H1 (cell line): ENCODE data around the gene GPR180. TPM values are rescaled to one million over a fixed set of nuclear protein-coding genes. Genes with fewer than 3 reads are reported as not detected.

Experiments used
- CTCF ChIA-PET: fragments of 300-600 bp; sonication (Branson Sonifier 250); formaldehyde crosslinking; loops from one replicate; lab custom pipeline; 2021; ENCODE audit not compliant: partially characterized antibody; lab: Charles Lee
- POLR2A ChIA-PET: fragments of 300-600 bp; sonication (Branson Sonifier 250); formaldehyde crosslinking; loops from one replicate; lab custom pipeline; 2021; ENCODE audit warnings: inconsistent platforms; ENCODE audit not compliant: partially characterized antibody; lab: Charles Lee
- DNase-seq, 2 experiments: peaks; one replicate each; pipeline versions ENCODE4 v3.0.0 to v3.0.0-alpha.2; 2010 to 2022; ENCODE audit warnings: low spot score in 2 of 2, low read depth in 1 of 2, mixed read lengths in 1 of 2
- FAIRE-seq: peaks from 2 replicates; lab custom pipeline; 2011; peaks lifted over from hg19 to GRCh38; lab: Jason Lieb, UNC
- H2AFZ ChIP-seq: 2 replicates; pipeline ENCODE4 v1.8.1; 2012; ENCODE audit warnings: low read length, inconsistent platforms
- H2AK5ac ChIP-seq: 2 replicates; pipeline ENCODE4 v1.6.1; 2013; ENCODE audit warnings: low read depth, low read length
- H2BK120ac ChIP-seq: replicated peaks from 2 replicates; pipeline ENCODE3; 2013; ENCODE audit warnings: low read depth, low read length, inconsistent platforms
- H2BK12ac ChIP-seq: 2 replicates; pipeline ENCODE4 v1.6.1; 2013; ENCODE audit warnings: low read depth, low read length
- H2BK15ac ChIP-seq: 2 replicates; pipeline ENCODE4 v1.6.1; 2013; ENCODE audit warnings: low read length
- H2BK20ac ChIP-seq: 2 replicates; pipeline ENCODE4 v1.6.1; 2013; ENCODE audit warnings: low read length
- H2BK5ac ChIP-seq: 2 replicates; pipeline ENCODE4 v1.6.1; 2013; ENCODE audit warnings: low read depth, low read length
- H3K14ac ChIP-seq: 2 replicates; pipeline ENCODE4 v1.6.1; 2013; ENCODE audit warnings: inconsistent platforms; ENCODE audit not compliant: insufficient read length
- H3K18ac ChIP-seq: 2 replicates; pipeline ENCODE4 v1.6.1; 2013; ENCODE audit warnings: low read length; ENCODE audit errors: extremely low read depth
- H3K23ac ChIP-seq: 2 replicates; pipeline ENCODE4 v1.6.1; 2013; ENCODE audit warnings: inconsistent platforms; ENCODE audit not compliant: insufficient read length
- H3K23me2 ChIP-seq: 2 replicates; pipeline ENCODE4 v1.6.1; 2013; ENCODE audit warnings: low read depth, low read length
- H3K27ac ChIP-seq: 2 replicates; pipeline ENCODE4 v1.6.1; 2011; ENCODE audit warnings: low read depth, low read length, inconsistent platforms
- H3K27me3 ChIP-seq, 4 experiments: replicated peaks in 1 of 4; 1 replicate in 1 of 4; 2 replicates in 3 of 4; pipeline versions ENCODE4 v1.6.1 to v1.8.1; 2011 to 2013; ENCODE audit warnings: low read length in 3 of 4, mild to moderate bottlenecking in 3 of 4, inconsistent platforms in 2 of 4, mixed read lengths in 2 of 4, moderate library complexity in 1 of 4; ENCODE audit not compliant: control insufficient read depth in 3 of 4, insufficient read depth in 3 of 4; ENCODE audit errors: extremely low read depth in 1 of 4
- H3K36me3 ChIP-seq, 4 experiments: 2 replicates each; pipeline versions ENCODE4 v1.6.1 to v1.8.1; 2011 to 2013; ENCODE audit warnings: mild to moderate bottlenecking in 4 of 4, low read length in 3 of 4, moderate library complexity in 2 of 4, control low read depth in 1 of 4, inconsistent platforms in 1 of 4; ENCODE audit not compliant: insufficient read depth in 4 of 4, control insufficient read depth in 2 of 4
- H3K4ac ChIP-seq: replicated peaks from 2 replicates; pipeline ENCODE3; 2013; ENCODE audit warnings: low read length, low read depth, mixed read lengths, inconsistent platforms; ENCODE audit not compliant: insufficient read length
- H3K4me1 ChIP-seq, 4 experiments: replicated peaks in 1 of 4; 1 replicate in 1 of 4; 2 replicates in 3 of 4; pipeline versions ENCODE4 v1.6.1 to v1.8.1; 2011 to 2013; ENCODE audit warnings: low read length in 3 of 4, inconsistent platforms in 2 of 4, mixed read lengths in 1 of 4; ENCODE audit not compliant: insufficient read depth in 4 of 4, control insufficient read depth in 3 of 4
- H3K4me2 ChIP-seq, 2 experiments: 2 replicates each; pipeline versions ENCODE4 v1.6.1 to v1.8.1; 2011 to 2013; ENCODE audit warnings: low read depth in 2 of 2, low read length in 2 of 2, control low read depth in 1 of 2, inconsistent platforms in 1 of 2, mild to moderate bottlenecking in 1 of 2; ENCODE audit not compliant: insufficient read depth in 1 of 2
- H3K4me3 ChIP-seq, 4 experiments: fragments of 200-600, 300-600 bp in 1 of 4; sonication (generic), shearing (Covaris generic), sonication (Bioruptor Twin) in 1 of 4; 2 replicates each; pipeline versions ENCODE4 v1.5.1 to v1.8.1; 2011 to 2016; ENCODE audit warnings: low read length in 4 of 4, low read depth in 3 of 4, control low read depth in 2 of 4, inconsistent platforms in 2 of 4, mild to moderate bottlenecking in 2 of 4, mixed read lengths in 1 of 4, moderate library complexity in 1 of 4; ENCODE audit not compliant: insufficient read depth in 2 of 4; ENCODE audit errors: extremely low read depth in 1 of 4
- H3K56ac ChIP-seq: replicated peaks from 2 replicates; pipeline ENCODE3; 2013; ENCODE audit warnings: low read depth, mild to moderate bottlenecking, mixed read lengths, low read length, inconsistent platforms; ENCODE audit not compliant: insufficient read length
- H3K79me1 ChIP-seq: 2 replicates; pipeline ENCODE4 v1.6.1; 2013; ENCODE audit warnings: low read depth, low read length, control low read depth
- H3K79me2 ChIP-seq, 2 experiments: 2 replicates each; pipeline versions ENCODE4 v1.6.1 to v1.8.1; 2012 to 2013; ENCODE audit warnings: low read length in 2 of 2, mild to moderate bottlenecking in 2 of 2, inconsistent platforms in 1 of 2; ENCODE audit not compliant: insufficient read depth in 2 of 2, control insufficient read depth in 1 of 2
- H3K9ac ChIP-seq, 4 experiments: replicated peaks in 1 of 4; 1 replicate in 1 of 4; 2 replicates in 3 of 4; pipeline versions ENCODE4 v1.6.1 to v1.8.1; 2011 to 2013; ENCODE audit warnings: low read depth in 3 of 4, low read length in 3 of 4, control low read depth in 2 of 4, mild to moderate bottlenecking in 2 of 4, moderate library complexity in 2 of 4, inconsistent platforms in 1 of 4; ENCODE audit errors: extremely low read depth in 1 of 4
- H3K9me3 ChIP-seq, 2 experiments: 2 replicates each; pipeline versions ENCODE4 v1.6.1 to v1.8.1; 2012 to 2013; ENCODE audit warnings: mild to moderate bottlenecking in 2 of 2, moderate library complexity in 2 of 2, control low read depth in 1 of 2, inconsistent platforms in 1 of 2, low read depth in 1 of 2, low read length in 1 of 2, mixed read lengths in 1 of 2; ENCODE audit not compliant: insufficient read depth in 2 of 2
- H4K20me1 ChIP-seq, 2 experiments: replicated peaks in 1 of 2; 2 replicates each; pipeline versions ENCODE3 to v1.8.1; 2011 to 2013; ENCODE audit warnings: inconsistent platforms in 2 of 2, low read length in 2 of 2, mild to moderate bottlenecking in 1 of 2; ENCODE audit not compliant: insufficient read depth in 2 of 2, control insufficient read depth in 1 of 2
- H4K5ac ChIP-seq: 2 replicates; pipeline ENCODE4 v1.6.1; 2013; ENCODE audit warnings: low read length, low read depth, mixed read lengths, inconsistent platforms; ENCODE audit not compliant: insufficient read length
- H4K8ac ChIP-seq: 2 replicates; pipeline ENCODE4 v1.8.0; 2013; ENCODE audit warnings: mild to moderate bottlenecking, moderate library complexity, low read length, inconsistent platforms; ENCODE audit not compliant: insufficient read depth; ENCODE audit errors: extremely low read depth
- H4K91ac ChIP-seq: replicated peaks from 2 replicates; pipeline ENCODE3; 2013; ENCODE audit warnings: low read length, mixed read lengths, inconsistent platforms; ENCODE audit not compliant: insufficient read length
- BRCA1 ChIP-seq: IDR thresholded peaks from 2 replicates; pipeline ENCODE4 v1.6.1; 2012; ENCODE audit warnings: low read depth, low read length, improper control_type of control experiment
- FOSL1 ChIP-seq: IDR thresholded peaks from 2 replicates; pipeline ENCODE4 v1.6.1; 2011; ENCODE audit warnings: mild to moderate bottlenecking, low read depth, low read length, moderate library complexity; ENCODE audit not compliant: insufficient read depth
- JUND ChIP-seq: IDR thresholded peaks from 2 replicates; pipeline ENCODE4 v1.6.1; 2011; ENCODE audit warnings: mild to moderate bottlenecking, improper control_type of control experiment, low read length
- TAF1 ChIP-seq: IDR thresholded peaks from 2 replicates; pipeline ENCODE4 v1.6.1; 2011; ENCODE audit warnings: mild to moderate bottlenecking, low read depth, low read length
- USF2 ChIP-seq: IDR thresholded peaks from 2 replicates; pipeline ENCODE4 v1.6.1; 2011; ENCODE audit warnings: low read length, improper control_type of control experiment
- WGBS, 2 experiments: shearing (Covaris generic) in 1 of 2; methylation state at CpG; one replicate each; pipeline versions ENCODE4 v1.1.6 to v1.1.7; 2013 to 2015; ENCODE audit warnings: low lambda C conversion rate in 2 of 2, mixed read lengths in 2 of 2, inconsistent platforms in 1 of 2, low coverage in 1 of 2, missing lambda C conversion rate in 1 of 2; ENCODE audit not compliant: insufficient replicate concordance in 2 of 2, insufficient coverage in 1 of 2, insufficient read length in 1 of 2; ENCODE audit errors: extremely low coverage in 1 of 2, missing lambda C conversion rate in 1 of 2; 5-methylcytosine and 5-hydroxymethylcytosine counted together
- polyA plus RNA-seq, 7 experiments: library from polyadenylated mRNA; depleted of rRNA in 3 of 7; stranded (reverse) in 5 of 7; unstranded in 2 of 7; fragments of >200 nt in 5 of 7; fragments of 200-250 nt in 2 of 7; gene quantifications; 1 replicate in 5 of 7; 2 replicates in 1 of 7; 4 replicates in 1 of 7; pipeline versions ENCODE4 v1.2.1 to v1.2.3, GENCODE V29; 2011 to 2013; ENCODE audit warnings: missing spikeins in 2 of 7, mixed read lengths in 2 of 7
- total RNA-seq: library from RNA; stranded (reverse); fragmentation: NEBNext Ultra II Directional; extraction: Animal tissue kit (Norgen Biotek cat#: 25700); gene quantifications from 2 replicates; pipeline ENCODE4 v1.2.1, GENCODE V29; 2021

GPR180 gene
- total and polyA plus RNA-seq, 2 of the 8 experiments (the other 6 are each of a cell fraction or from before 2014, with no cell fraction given), result 1.8 to 4.8 TPM

GRCh38 chr13:94646904-94647303, 45.2 kb downstream of the GPR180 start:
- Histone ChIP-seq H3K23me2 (no peaks in the 10 kb centered on the region), H3K14ac (no peak overlapping the region), H3K9me3 (no peaks in the 10 kb centered on the region), H3K9ac (no peak overlapping the region), H3K18ac (no peak overlapping the region), H2BK120ac (no peak overlapping the region), H3K27ac (no peak overlapping the region), H3K4ac (no peak overlapping the region), H2AFZ (no peak overlapping the region), H2BK15ac (no peak overlapping the region), H4K8ac (no peak overlapping the region), H3K4me1 (no peaks in the 10 kb centered on the region), H3K56ac (no peak overlapping the region), H3K79me1 (no peaks in the 10 kb centered on the region), H3K4me2 (no peak overlapping the region), H4K5ac (no peak overlapping the region), H4K20me1 (no peaks in the 10 kb centered on the region), H3K79me2 (no peaks in the 10 kb centered on the region), H3K4me3 (no peak overlapping the region), H4K91ac (no peak overlapping the region), H3K27me3 (no peaks in the 10 kb centered on the region), H2BK5ac (no peak overlapping the region), H2BK12ac (no peak overlapping the region), H3K36me3 (no peaks in the 10 kb centered on the region), H2AK5ac (no peak overlapping the region), H2BK20ac (no peak overlapping the region), H3K23ac (no peak overlapping the region)
- no peak for TF ChIP-seq JUND
- TF ChIP-seq FOSL1, result no peak
- TF ChIP-seq BRCA1, result no peak
- TF ChIP-seq USF2, result no peak
- TF ChIP-seq TAF1, result no peak
- CTCF ChIA-PET, result interaction anchor here (1.3 kb wide), 1 partner anchor 14 kb away, joined by 3 read pairs; no protein-coding TSS in a partner anchor
- WGBS, 2 experiments, result 89% methylated on average over 4 of the region's 4 CpGs; no CpG with 5 or more reads in 1 of the 2 experiments
- no peak for DNase-seq
- POLR2A ChIA-PET, result no interaction called here
- no peak for FAIRE-seq
